MG63 (cell line): ENCODE data around the gene ZSWIM3. TPM values are rescaled to one million over a fixed set of nuclear protein-coding genes. Genes with fewer than 3 reads are reported as not detected.
A peak's percentile ranks its signal among the peaks of the same experiment; 100 is the strongest.

Source experiments
- DNase-seq: peaks from one replicate; pipeline ENCODE4 v3.0.0-alpha.2; 2020
- H3K27me3 ChIP-seq: fragments of 250-450 bp; sonication (Bioruptor Pico); 2 replicates; pipeline ENCODE4 v1.5.1; 2020; ENCODE audit warnings: mild to moderate bottlenecking, moderate library complexity
- H3K36me3 ChIP-seq: fragments of 250-450 bp; sonication (Bioruptor Pico); 2 replicates; pipeline ENCODE4 v1.5.1; 2020; ENCODE audit warnings: mild to moderate bottlenecking, moderate library complexity
- H3K4me3 ChIP-seq: fragments of 250-450 bp; sonication (Bioruptor Pico); 2 replicates; pipeline ENCODE4 v1.5.1; 2020; ENCODE audit warnings: mild to moderate bottlenecking, moderate library complexity
- H3K9me3 ChIP-seq: fragments of 250-450 bp; sonication (Bioruptor Pico); 2 replicates; pipeline ENCODE4 v1.5.1; 2020; ENCODE audit warnings: mild to moderate bottlenecking, moderate library complexity
- total RNA-seq: library from RNA; depleted of rRNA; stranded (reverse); fragments of >200 nt; shearing (Covaris generic); gene quantifications from 2 replicates; pipeline ENCODE4 v1.2.3, GENCODE V29; 2014; ENCODE audit warnings: low replicate concordance

ZSWIM3 gene
- total RNA-seq, 1 experiment from 2014 or later, result 14.2 TPM

DNA sequence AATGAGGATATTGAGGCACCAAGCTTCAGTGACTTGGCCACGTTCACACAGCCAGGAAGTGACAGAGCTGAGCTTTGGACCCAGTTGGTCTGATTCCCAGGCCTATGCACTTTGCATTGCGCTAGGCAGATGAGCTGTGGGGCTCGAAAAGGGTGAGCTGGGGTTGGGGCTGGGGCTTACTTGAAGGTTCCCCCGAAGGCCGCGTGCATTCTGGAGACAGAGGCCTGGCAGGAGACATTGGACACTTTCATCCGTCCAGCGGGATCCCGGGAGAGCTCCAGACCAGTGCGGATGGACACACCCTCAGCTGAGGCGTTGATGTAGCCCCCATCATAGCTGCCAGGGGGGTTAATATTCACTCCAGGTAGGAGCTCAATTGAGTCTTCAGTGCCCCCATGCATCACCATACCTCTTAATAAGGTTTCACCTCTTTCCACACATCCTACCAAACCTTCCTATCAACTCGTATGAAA, 52.0 kb downstream of the ZSWIM3 start:
- Histone ChIP-seq H3K9me3 (no peaks in the 10 kb centered on the region), H3K36me3 (peaks cover 53% of the 10 kb centered on the region), H3K27me3 (no peaks in the 10 kb centered on the region), H3K4me3 (no peak overlapping the region)
- no peak for DNase-seq

- no peak for DNase-seq
- H3K9me3 ChIP-seq, result no peaks in the 10 kb centered on the region
- no peaks in the 10 kb centered on the region for H3K27me3 ChIP-seq
- peaks cover 48% of the 10 kb centered on the region for H3K36me3 ChIP-seq
- H3K4me3 ChIP-seq, result peak overlapping the region; percentile 22
These were observed 52.6 kb downstream of the ZSWIM3 start for GRCh38 chr20:45909817-45910669.

DNA sequence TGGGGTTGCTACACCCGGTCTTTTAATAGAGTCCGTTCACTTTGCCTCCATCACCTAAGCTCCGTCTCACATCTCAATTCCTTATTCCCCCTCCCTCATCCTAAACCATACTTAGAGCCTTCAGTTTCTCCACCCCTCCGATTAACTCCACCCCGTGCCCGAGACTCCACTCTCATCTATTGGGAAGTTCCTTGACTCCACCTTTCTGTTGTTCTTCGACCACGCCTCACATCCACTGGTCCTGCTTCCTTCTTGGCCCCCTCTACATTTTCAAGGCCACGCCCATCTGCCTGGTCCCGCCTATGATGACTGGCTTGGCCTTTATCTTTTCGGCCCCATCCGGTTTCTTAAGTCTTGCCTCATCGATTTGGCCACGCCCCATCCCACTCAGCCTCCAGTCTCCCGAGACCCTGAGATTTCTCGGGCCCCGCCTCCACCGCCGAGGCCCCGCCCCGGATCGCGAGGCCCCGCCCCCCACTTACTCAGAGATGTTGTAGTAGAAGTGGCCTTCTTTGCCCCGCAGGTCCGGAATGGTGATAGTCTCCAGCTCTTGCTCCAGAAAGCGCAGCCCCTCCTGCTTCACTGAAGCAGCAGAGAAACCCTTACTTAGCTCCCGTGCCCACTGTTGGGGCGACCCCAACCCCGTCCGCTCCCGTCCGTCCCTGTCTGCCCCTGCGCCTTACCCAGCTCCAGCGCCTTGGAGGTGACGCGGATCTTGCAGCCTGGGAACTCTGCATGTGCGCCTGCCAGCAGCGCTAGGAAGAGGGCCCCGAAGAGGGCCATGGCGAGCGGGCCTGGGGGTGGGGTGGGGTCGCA, 53.5 kb downstream of the ZSWIM3 start:
- peak; percentile 99 for DNase-seq
- peak overlapping the region; percentile 56 for H3K4me3 ChIP-seq
- no peaks in the 10 kb centered on the region for H3K27me3 ChIP-seq
- peaks cover 40% of the 10 kb centered on the region for H3K36me3 ChIP-seq
- H3K9me3 ChIP-seq, result no peaks in the 10 kb centered on the region

GRCh38 chr20:45911486-45912343, 54.3 kb downstream of the ZSWIM3 start, which contains the start of gene PLTP:
Gene PLTP, minus strand, starts transcription at chr20:45912155. Its CDS starts 703 bp downstream, at chr20:45911452.
- no peaks in the 10 kb centered on the region for H3K27me3 ChIP-seq
- no peaks in the 10 kb centered on the region for H3K9me3 ChIP-seq
- peak within 1 kb of the TSS; percentile 56 for H3K4me3 ChIP-seq
- peaks cover 34% of the 10 kb centered on the region for H3K36me3 ChIP-seq
- peak; percentile 76 for DNase-seq

- peaks cover 32% of the 10 kb centered on the region for H3K36me3 ChIP-seq
- peak overlapping the region; percentile 56 for H3K4me3 ChIP-seq
- H3K27me3 ChIP-seq, result no peaks in the 10 kb centered on the region
- DNase-seq, result no peak
- H3K9me3 ChIP-seq, result no peaks in the 10 kb centered on the region
These were observed 54.9 kb downstream of the ZSWIM3 start for GRCh38 chr20:45912344-45912682.

DNA sequence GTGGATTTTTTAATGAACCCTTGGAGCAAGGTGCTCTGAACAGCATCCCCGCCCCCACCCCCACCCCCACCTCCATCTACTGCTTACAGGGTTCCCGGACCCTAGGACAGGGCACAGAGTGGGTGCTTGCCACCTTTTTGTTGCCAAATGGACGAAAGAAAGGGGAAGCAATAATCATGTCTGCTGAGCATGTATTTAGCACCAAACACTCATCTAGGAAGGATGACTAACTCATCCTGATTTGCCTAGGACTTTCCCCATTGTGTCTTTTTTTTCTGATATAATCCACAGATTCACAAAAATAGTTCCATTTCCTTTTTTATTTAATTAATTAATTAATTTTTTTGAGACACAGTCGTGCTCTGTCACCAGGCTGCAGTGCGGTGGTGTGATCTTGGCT, 55.7 kb downstream of the ZSWIM3 start:
- Histone ChIP-seq H3K36me3 (peaks cover 24% of the 10 kb centered on the region), H3K9me3 (no peaks in the 10 kb centered on the region), H3K4me3 (no peak overlapping the region), H3K27me3 (no peaks in the 10 kb centered on the region)
- no peak for DNase-seq

GRCh38 chr20:45917790-45918141, 60.4 kb downstream of the ZSWIM3 start:
- Histone ChIP-seq H3K27me3 (no peaks in the 10 kb centered on the region), H3K9me3 (no peaks in the 10 kb centered on the region), H3K36me3 (no peaks in the 10 kb centered on the region), H3K4me3 (no peak overlapping the region)
- DNase-seq, result peak; percentile 59

DNA sequence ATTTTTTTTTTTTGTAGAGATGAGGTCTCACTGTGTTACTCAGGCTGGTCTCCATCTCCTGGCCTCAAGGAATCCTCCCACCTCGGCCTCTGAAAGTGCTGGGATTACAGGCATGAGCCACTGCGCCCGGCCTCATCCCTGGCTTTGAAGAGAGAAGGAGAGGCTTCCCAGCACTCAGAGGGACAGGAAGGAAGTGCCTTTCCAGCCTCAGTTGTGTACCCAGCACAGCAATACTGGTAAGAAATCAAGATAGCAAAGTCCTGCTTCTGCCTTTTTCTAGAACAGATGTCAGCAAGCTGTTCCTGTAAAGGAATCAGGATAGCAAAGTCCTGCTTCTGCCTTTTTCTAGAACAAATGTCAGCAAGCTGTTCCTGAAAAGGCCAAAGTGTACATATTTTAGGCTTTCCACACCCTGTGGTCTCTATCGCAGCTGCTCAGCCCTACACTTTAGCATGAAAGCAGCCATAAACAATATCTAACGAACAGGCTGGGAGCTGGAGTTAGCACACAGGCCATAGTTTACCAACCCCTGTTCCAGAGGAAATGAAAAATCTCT, 60.8 kb downstream of the ZSWIM3 start:
- Histone ChIP-seq H3K9me3 (no peaks in the 10 kb centered on the region), H3K4me3 (no peak overlapping the region), H3K36me3 (no peaks in the 10 kb centered on the region), H3K27me3 (no peaks in the 10 kb centered on the region)
- DNase-seq, result no peak

GRCh38 chr20:45918779-45919537, 61.5 kb downstream of the ZSWIM3 start:
- H3K36me3 ChIP-seq, result no peaks in the 10 kb centered on the region
- no peak overlapping the region for H3K4me3 ChIP-seq
- DNase-seq, result no peak
- H3K27me3 ChIP-seq, result no peaks in the 10 kb centered on the region
- no peaks in the 10 kb centered on the region for H3K9me3 ChIP-seq

DNA sequence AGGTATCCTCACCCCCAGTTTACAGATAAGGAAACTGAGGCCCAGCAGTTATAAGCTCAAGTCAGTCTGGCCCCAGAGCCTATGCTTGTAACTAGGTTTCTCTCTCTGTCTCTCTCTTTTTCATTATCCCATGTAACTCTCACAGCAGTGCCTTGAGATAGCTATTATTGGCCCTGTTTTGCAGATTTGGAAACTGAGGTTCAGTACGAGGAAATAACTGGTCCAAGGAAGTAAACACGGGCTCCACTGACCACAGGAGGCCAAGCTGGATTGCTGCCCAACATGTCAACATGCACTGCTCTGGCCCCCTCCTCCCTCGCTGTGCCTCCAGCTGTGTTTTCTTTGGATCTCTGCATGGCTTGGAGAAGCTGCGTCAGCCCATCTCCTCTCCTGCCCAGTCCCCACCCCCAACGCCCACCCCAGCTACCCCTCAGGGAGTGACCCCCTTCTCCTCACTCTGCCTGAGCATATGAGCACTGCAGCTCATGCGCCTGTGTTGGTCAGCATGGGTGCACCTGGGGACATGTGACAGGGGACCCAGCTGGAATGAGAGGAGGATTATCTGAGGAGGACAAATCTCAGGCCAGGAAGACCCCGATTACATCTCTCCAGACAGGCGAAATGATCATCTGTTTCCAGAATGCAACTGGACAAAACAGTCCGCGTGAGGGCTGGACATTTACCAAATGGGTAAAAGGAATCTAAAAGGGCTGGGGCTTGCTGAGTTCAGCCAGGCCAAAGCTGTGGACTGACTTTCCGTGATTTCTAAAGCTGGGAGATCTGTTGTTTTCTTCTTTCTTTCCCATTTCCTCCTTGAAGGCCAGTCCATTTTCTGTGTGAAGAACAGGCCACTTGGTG, 62.4 kb downstream of the ZSWIM3 start:
- H3K4me3 ChIP-seq, result no peak overlapping the region
- H3K27me3 ChIP-seq, result no peaks in the 10 kb centered on the region
- H3K36me3 ChIP-seq, result no peaks in the 10 kb centered on the region
- DNase-seq, result peak; percentile 19
- H3K9me3 ChIP-seq, result no peaks in the 10 kb centered on the region

DNA sequence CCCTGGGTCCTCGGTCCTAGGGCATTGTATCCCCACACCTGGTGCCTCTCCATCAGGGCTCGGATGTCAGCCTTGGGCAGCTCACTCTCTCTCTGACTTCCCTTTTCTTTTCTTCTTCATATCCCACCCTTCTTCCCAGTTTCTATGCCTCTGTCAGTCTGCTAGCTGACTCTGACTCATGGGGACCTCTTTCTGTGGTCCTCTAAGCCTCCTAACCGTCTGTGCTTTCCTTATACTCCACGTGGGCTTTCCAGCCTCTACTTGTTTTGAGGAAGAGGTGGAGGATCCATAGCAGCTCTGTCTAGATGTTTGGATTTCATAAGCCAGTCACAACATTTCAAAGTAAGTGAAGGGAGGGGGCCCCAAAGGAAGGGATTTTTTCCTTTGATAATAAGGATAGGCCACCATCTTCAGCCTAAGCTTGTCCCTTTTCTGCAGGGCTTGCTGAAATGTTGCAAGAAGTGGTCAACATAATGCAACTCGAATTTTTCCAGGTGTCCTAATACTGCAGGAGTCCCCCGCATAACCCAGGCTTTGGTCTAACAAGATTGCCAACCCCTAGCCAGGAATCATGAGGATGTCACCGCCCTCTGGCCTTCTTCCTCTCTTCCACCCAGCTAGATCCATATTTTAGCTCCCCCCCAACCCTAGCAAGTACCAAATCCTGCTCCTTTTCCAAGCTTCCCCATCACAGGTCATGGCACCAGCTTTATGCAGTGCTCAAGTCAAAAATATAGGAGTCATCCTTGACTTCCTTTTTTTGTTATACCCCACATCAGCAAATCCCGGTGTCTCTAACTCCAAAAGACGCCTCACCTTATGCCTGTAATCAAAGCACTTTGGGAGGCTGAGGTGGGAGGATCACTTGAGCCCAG, 63.3 kb downstream of the ZSWIM3 start:
- H3K4me3 ChIP-seq, result no peak overlapping the region
- H3K36me3 ChIP-seq, result no peaks in the 10 kb centered on the region
- H3K9me3 ChIP-seq, result no peaks in the 10 kb centered on the region
- DNase-seq, result no peak
- H3K27me3 ChIP-seq, result no peaks in the 10 kb centered on the region

DNA sequence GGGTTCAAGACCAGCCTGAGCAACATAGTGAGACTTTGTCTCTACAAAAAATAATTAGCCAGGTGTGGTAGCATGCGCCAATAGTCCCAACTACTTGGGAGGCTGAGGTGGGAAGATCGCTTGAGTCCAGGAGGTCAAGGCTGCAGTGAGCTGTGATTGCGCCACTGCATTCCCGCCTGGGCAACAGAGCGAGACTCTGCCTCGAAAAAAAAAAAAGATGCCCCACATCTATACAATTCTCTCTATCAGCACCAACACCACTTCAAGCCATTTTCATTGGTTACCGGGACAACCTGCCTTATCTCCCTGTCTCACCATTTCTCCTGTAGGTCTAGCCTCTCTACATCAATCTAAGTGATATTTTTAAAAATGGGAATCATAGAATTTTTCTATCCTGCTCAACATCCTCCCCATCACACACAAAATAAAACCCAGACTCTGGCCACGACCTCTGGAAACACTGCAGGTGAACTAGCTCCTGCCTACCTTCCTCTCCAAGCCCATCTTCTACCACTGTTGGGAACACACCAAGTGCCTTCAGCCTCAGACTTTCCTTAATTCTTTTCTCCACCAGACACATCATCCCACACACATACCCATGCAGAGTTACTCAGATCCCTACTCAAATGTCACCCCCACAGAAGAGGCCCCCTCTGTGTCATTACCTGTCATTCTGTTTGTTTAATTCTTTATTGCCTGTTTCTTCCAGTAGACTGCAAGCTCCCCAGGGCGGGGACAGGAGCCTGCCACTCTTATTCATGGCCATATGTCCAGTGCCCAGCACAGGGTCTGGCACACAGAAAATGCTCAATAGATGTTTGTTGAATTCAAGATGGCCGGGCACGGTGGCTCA, 64.1 kb downstream of the ZSWIM3 start:
- Histone ChIP-seq H3K4me3 (no peak overlapping the region), H3K27me3 (no peaks in the 10 kb centered on the region), H3K36me3 (no peaks in the 10 kb centered on the region), H3K9me3 (no peaks in the 10 kb centered on the region)
- no peak for DNase-seq

DNA sequence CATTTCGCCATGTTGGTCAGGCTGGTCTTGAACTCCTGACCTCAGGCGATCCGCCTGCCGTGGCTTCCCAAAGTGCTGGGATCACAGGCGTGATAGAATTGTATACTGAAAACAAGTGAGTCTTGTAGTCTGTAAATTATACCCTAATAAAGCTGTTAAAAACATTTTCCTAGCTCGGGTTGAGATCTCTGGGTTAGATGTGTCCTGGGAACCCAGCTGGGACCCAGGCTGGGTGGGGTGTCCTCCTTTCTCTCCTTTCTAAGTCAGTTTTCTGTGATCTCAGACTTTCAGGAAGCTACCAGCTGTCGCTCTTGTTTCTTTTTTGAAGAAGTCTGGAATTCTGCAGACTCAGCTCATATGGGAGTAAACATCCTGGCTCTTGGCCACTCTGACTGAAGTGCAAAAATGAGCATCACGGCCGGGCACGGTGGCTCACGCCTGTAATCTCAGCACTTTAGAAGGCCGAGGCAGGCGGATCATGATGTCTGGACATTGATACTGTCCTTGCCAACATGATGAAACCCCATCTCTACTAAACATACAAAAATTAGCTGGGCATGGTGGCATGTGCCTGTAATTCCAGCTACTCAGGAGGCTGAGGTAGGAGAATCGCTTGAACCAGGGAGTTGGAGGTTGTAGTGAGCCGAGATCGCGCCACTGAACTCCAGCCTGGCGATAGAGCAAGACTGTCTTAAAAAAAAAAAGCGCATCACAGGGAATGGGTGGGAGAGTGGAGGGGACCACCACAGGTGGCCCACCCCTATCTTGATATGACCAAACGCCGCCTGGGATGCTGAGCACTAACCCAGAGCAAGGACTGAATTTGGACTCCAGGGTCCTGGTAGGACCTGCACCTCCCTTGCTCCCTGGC, 67.2 kb downstream of the ZSWIM3 start:
- DNase-seq, result no peak
- no peaks in the 10 kb centered on the region for H3K27me3 ChIP-seq
- no peak overlapping the region for H3K4me3 ChIP-seq
- H3K36me3 ChIP-seq, result no peaks in the 10 kb centered on the region
- H3K9me3 ChIP-seq, result no peaks in the 10 kb centered on the region
